Effector memory CD4-positive, alpha-beta T cell (primary cell): ENCODE results near the gene DOP1A.

Source experiments
- DNase-seq, 3 donors: peaks; one replicate each; pipeline ENCODE4 v3.0.0-alpha.2; 2020
- H3K27ac ChIP-seq: 2 replicates; pipeline ENCODE4 v1.7.0; 2013; ENCODE audit warnings: mild to moderate bottlenecking, low read length, moderate library complexity; ENCODE audit not compliant: insufficient read depth, poor library complexity, severe bottlenecking
- H3K27me3 ChIP-seq: replicated peaks from 2 replicates; pipeline ENCODE4 v1.7.0; 2013; ENCODE audit warnings: mild to moderate bottlenecking, low read length; ENCODE audit not compliant: insufficient read depth, control insufficient read depth, poor library complexity, severe bottlenecking
- H3K36me3 ChIP-seq: 2 replicates; pipeline ENCODE4 v1.7.0; 2013; ENCODE audit warnings: mild to moderate bottlenecking, low read length, moderate library complexity; ENCODE audit not compliant: control insufficient read depth, insufficient read depth
- H3K4me1 ChIP-seq: 2 replicates; pipeline ENCODE4 v1.7.0; 2013; ENCODE audit warnings: low read length, mild to moderate bottlenecking; ENCODE audit not compliant: control insufficient read depth, insufficient read depth, poor library complexity, severe bottlenecking
- H3K4me3 ChIP-seq: 2 replicates; pipeline ENCODE4 v1.7.0; 2013; ENCODE audit warnings: low read length, low read depth, mild to moderate bottlenecking; ENCODE audit not compliant: insufficient read depth, poor library complexity, severe bottlenecking
- H3K9me3 ChIP-seq: 2 replicates; pipeline ENCODE4 v1.7.0; 2013; ENCODE audit warnings: mild to moderate bottlenecking, low read length, moderate library complexity; ENCODE audit not compliant: control insufficient read depth

The DOP1A gene

DNA sequence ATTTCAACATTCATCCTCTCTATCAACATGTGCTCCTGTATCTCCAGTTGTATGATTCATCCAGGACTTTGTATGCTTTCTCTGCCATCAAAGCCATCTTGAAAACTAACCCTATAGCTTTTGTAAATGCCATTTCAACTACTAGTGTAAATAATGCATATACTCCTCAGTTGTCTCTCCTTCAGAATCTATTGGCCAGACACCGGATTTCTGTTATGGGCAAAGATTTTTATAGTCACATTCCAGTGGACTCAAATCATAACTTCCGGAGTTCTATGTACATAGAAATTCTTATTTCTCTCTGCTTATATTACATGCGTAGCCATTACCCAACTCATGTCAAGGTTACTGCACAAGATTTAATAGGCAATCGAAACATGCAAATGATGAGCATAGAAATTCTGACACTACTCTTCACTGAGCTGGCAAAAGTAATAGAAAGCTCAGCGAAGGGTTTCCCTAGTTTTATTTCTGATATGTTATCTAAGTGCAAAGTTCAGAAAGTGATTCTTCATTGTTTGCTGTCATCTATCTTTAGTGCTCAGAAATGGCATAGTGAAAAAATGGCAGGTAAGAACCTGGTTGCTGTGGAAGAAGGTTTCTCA lies 70.7 kb downstream of the DOP1A start:
- Histone ChIP-seq H3K4me3 (no peak overlapping the region), H3K4me1 (no peaks in the 10 kb centered on the region), H3K27ac (no peak overlapping the region), H3K36me3 (peaks cover 36% of the 10 kb centered on the region), H3K9me3 (no peaks in the 10 kb centered on the region), H3K27me3 (no peaks in the 10 kb centered on the region)
- DNase-seq: no peak

DNA sequence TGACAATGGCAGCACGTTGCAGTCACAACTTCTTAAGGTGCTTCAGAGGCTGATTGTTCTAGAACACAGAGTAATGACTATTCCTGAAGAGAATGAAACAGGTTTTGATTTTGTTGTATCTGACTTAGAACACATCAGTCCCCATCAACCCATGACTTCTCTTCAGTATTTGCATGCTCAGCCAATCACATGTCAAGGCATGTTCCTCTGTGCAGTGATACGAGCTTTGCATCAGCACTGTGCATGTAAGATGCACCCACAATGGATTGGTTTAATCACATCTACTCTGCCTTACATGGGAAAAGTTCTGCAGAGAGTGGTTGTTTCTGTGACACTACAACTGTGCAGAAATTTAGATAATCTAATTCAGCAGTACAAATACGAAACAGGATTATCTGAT lies 71.3 kb downstream of the DOP1A start:
- no peaks in the 10 kb centered on the region for H3K9me3 ChIP-seq
- H3K27ac ChIP-seq: no peak overlapping the region
- no peaks in the 10 kb centered on the region for H3K27me3 ChIP-seq
- no peaks in the 10 kb centered on the region for H3K4me1 ChIP-seq
- H3K4me3 ChIP-seq: no peak overlapping the region
- H3K36me3 ChIP-seq: peaks cover 35% of the 10 kb centered on the region
- no peak for DNase-seq

DNA sequence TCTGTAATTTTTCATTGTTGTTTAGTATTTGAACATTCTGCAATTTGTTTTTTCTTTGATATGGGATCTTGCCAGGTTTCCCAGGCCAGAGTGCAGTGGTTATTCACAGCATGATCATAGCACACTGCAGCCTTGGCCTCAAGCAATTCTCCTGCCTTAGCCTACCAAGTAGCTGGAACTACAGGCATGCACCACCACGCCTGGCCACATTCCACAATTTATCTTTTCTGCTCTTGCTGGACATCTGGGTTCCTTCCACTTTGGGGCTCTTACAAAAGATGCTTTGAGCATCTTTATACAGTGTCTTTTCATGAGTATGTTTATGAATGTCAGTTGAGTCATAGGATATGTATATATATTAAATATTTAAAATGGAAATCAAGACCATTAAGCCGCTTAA lies 83.6 kb downstream of the DOP1A start:
- peaks cover 33% of the 10 kb centered on the region for H3K36me3 ChIP-seq
- H3K27ac ChIP-seq: no peak overlapping the region
- no peak overlapping the region for H3K4me3 ChIP-seq
- DNase-seq: no peak
- H3K27me3 ChIP-seq: no peaks in the 10 kb centered on the region
- H3K4me1 ChIP-seq: no peaks in the 10 kb centered on the region
- H3K9me3 ChIP-seq: no peaks in the 10 kb centered on the region

DNA sequence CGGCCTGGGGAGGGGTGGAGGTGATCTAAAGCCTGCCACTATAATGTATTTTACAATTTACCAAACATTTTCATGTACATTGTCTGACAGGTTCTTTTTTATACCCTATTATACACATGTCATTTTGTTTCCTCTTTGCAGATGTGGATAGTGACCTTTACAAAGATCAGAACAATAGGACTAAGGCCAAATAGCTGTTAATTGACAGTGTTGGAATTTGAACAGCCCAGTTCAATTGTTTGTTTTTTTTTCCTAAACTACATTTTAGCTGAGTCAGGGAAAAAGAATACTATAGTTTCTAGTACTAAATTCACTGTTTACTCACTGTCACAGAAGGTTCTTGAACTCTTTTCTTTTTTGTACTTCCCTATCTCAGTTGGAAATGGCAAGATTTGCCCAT lies 85.4 kb downstream of the DOP1A start:
- Histone ChIP-seq H3K27me3 (no peaks in the 10 kb centered on the region), H3K9me3 (no peaks in the 10 kb centered on the region), H3K36me3 (peaks cover 32% of the 10 kb centered on the region), H3K4me1 (no peaks in the 10 kb centered on the region), H3K4me3 (no peak overlapping the region), H3K27ac (no peak overlapping the region)
- DNase-seq: no peak

DNA sequence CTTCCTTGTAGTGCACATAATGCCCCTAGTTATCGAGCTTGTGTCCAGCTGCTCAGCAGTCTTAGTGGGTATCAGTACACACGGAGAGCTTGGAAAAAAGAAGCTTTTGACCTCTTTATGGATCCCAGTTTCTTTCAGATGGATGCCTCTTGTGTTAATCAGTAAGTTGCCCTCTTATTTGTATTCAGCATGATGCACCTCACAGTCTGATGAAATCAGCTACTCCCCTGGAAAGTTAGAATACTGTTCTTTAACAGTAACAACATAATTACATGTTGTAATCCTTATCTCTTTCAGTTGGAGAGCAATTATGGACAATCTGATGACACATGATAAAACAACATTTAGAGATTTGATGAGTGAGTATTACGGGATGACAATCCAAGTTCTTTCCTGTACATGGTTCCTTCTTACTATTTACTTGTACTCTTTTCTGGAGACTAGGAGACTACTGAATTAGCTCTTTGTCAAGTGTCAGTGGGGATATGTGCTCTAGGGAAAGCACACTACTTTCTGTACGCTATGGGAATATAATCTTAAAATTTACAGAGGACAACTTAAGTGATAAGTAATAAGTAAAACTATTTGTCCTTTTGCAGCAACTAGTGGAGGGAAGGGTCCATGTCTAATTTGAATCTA lies 86.5 kb downstream of the DOP1A start:
- Histone ChIP-seq H3K9me3 (no peaks in the 10 kb centered on the region), H3K27me3 (no peaks in the 10 kb centered on the region), H3K4me1 (no peaks in the 10 kb centered on the region), H3K36me3 (peaks cover 32% of the 10 kb centered on the region), H3K4me3 (no peak overlapping the region), H3K27ac (no peak overlapping the region)
- DNase-seq: no peak

DNA sequence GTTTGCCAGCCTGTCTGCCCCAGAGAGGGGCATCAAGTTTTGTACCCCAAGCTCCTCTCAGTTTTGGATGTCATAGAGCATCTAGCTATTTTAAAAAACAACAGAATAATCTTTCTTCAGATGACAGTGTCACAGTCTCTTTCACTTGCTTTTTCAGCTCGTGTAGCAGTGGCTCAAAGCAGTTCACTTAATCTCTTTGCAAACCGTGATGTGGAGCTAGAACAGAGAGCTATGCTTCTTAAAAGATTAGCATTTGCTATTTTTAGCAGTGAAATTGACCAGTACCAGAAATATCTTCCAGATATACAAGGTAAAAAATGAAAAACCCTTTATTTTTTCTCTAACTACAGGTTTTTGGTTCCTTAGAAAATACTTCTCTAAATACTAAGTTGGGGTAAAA lies 88.3 kb downstream of the DOP1A start:
- no peak for DNase-seq
- Histone ChIP-seq H3K4me3 (no peak overlapping the region), H3K9me3 (no peaks in the 10 kb centered on the region), H3K27me3 (no peaks in the 10 kb centered on the region), H3K4me1 (no peaks in the 10 kb centered on the region), H3K36me3 (peaks cover 49% of the 10 kb centered on the region), H3K27ac (no peak overlapping the region)

DNA sequence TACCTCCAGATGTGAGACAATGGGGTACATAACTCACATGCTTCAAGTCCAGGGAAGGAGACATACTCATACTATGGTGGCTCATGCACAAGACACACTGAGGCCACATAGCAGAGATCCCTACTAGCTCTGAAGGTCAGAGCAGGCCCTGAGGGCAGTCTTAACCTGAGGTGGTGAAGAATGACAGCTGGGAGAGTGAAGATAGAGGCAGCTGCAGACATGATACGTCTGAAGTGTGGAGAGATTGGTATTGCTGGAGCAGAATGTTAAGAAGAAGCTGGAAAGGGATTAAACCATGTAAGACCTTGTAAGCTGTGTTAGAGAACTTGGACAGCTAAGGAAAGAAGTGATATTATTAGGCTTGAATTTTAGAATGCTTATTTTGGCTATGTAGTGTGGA lies 92.7 kb downstream of the DOP1A start:
- Histone ChIP-seq H3K27ac (no peak overlapping the region), H3K9me3 (no peaks in the 10 kb centered on the region), H3K36me3 (peaks cover 34% of the 10 kb centered on the region), H3K4me3 (no peak overlapping the region), H3K4me1 (no peaks in the 10 kb centered on the region), H3K27me3 (no peaks in the 10 kb centered on the region)
- DNase-seq: no peak

DNA sequence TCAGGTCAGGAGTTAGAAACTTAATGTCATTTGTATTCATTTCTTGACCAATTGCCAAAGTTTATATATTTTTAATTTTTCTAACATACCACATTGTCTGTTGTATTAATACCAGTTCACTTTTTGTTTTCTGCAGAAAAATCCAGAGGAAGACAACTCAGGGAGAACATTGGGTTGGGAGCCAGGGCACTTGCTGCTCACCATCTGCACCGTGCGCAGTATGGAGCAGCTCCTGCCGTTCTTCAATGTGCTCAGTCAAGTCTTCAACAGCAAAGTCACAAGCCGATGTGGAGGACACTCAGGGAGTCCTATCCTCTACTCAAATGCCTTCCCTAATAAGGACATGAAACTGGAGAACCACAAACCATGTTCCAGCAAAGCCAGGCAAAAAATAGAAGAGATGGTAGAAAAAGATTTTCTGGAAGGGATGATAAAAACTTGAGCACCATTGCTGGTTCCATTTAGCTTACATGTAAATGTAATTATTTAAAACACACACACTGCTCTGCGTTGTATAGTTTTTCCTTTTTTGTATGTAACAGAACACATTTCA lies 100.3 kb downstream of the DOP1A start:
- H3K9me3 ChIP-seq: no peaks in the 10 kb centered on the region
- no peaks in the 10 kb centered on the region for H3K4me1 ChIP-seq
- no peak for DNase-seq
- peaks cover 60% of the 10 kb centered on the region for H3K36me3 ChIP-seq
- H3K27me3 ChIP-seq: no peaks in the 10 kb centered on the region
- no peak overlapping the region for H3K27ac ChIP-seq
- H3K4me3 ChIP-seq: no peak overlapping the region

DNA sequence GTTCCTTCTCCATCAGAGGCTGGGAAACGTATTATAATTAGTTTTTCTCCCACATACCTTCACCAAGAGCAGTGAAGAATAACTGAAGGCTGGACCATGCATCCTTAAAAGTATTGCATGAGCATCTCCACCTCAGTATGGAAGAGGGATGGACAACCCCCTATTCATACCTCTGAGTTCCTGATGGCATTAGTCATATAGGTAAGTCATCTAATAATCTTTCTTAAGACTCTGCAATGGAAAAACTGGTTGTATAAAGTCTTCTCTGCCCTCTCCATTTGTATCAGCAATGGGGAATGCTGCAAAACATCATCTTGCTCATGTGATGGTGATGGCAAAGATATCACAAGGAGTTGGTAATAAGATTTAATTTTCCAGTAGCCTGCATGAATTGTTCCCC lies 101.1 kb downstream of the DOP1A start:
- DNase-seq: no peak
- H3K36me3 ChIP-seq: peaks cover 62% of the 10 kb centered on the region
- H3K9me3 ChIP-seq: no peaks in the 10 kb centered on the region
- no peaks in the 10 kb centered on the region for H3K27me3 ChIP-seq
- no peaks in the 10 kb centered on the region for H3K4me1 ChIP-seq
- no peak overlapping the region for H3K27ac ChIP-seq
- H3K4me3 ChIP-seq: no peak overlapping the region

DNA sequence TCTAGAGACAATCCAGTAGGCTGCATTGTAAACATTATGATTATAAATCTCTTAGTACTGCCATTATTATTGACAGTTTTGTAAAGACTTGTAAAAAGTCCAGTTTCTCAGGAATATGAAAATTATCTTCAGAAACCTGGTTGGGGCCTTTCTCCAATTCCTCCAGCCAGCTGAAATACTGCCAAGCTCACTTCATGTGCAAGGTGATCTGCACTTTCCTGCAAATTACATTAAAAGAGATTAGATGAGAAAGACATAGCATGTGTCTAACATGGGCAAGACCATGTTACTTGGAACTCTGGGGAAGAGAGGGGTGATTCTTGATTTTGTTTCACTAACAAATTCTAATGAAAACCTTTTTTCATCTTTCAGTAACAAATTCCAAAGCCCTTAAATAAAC lies 101.6 kb downstream of the DOP1A start:
- no peak for DNase-seq
- Histone ChIP-seq H3K27ac (no peak overlapping the region), H3K27me3 (no peaks in the 10 kb centered on the region), H3K36me3 (peaks cover 64% of the 10 kb centered on the region), H3K4me3 (no peak overlapping the region), H3K9me3 (no peaks in the 10 kb centered on the region), H3K4me1 (no peaks in the 10 kb centered on the region)
